Brain microvascular endothelial cell (primary cell): ENCODE measurements around the gene MAGI1.

Experiments
- DNase-seq: peaks from one replicate; pipeline ENCODE4 v3.0.0-alpha.2; 2020
- H3K27ac ChIP-seq: fragments of 250-450 bp; sonication (Bioruptor Pico); 2 replicates; pipeline ENCODE4 v1.5.1; 2020; ENCODE audit warnings: mild to moderate bottlenecking, moderate library complexity
- H3K27me3 ChIP-seq: fragments of 250-450 bp; sonication (Bioruptor Pico); replicated peaks from 2 replicates; pipeline ENCODE4 v1.5.1; 2020; ENCODE audit warnings: mild to moderate bottlenecking
- H3K36me3 ChIP-seq: fragments of 250-450 bp; sonication (Bioruptor Pico); replicated peaks from 2 replicates; pipeline ENCODE4 v1.5.1; 2020; ENCODE audit warnings: mild to moderate bottlenecking
- H3K4me3 ChIP-seq: 2 replicates; pipeline ENCODE4 v1.5.1; 2011; ENCODE audit warnings: low read depth, mild to moderate bottlenecking, control low read depth, low read length, moderate library complexity
- CTCF ChIP-seq: IDR thresholded peaks from 2 replicates; pipeline ENCODE4 v1.5.1; 2011; ENCODE audit warnings: low read depth, mild to moderate bottlenecking, moderate library complexity, low read length, control low read depth, inconsistent platforms; ENCODE audit errors: missing control alignments
- in situ Hi-C: cut with HindIII; loops from 2 replicates; pipeline ENCODE4 v1.10.0; 2017; ENCODE audit warnings: low sequenced_read_pairs, low pct_ligation_motif_present

The MAGI1 gene

GRCh38 chr3:65671004-65671403 lies 367.7 kb downstream of the MAGI1 start:
- in situ Hi-C loops, result no loop called here
- TF ChIP-seq CTCF, result no peak

GRCh38 chr3:65669163-65669875 lies 369.4 kb downstream of the MAGI1 start:
- in situ Hi-C loops, result no loop called here
- no peak for TF ChIP-seq CTCF
- DNase-seq, result peak; percentile 40
- Histone ChIP-seq H3K4me3 (no peak overlapping the region), H3K27me3 (no peaks in the 10 kb centered on the region), H3K36me3 (no peaks in the 10 kb centered on the region), H3K27ac (no peak overlapping the region)

More at GRCh38 chr3:65671004-65671403, 367.7 kb downstream of the MAGI1 start:
- H3K27ac ChIP-seq, result no peak overlapping the region
- DNase-seq, result no peak
- no peaks in the 10 kb centered on the region for H3K36me3 ChIP-seq
- no peaks in the 10 kb centered on the region for H3K27me3 ChIP-seq
- no peak overlapping the region for H3K4me3 ChIP-seq

GRCh38 chr3:65667963-65668362 lies 370.8 kb downstream of the MAGI1 start:
- Histone ChIP-seq H3K4me3 (no peak overlapping the region), H3K36me3 (no peaks in the 10 kb centered on the region), H3K27me3 (no peaks in the 10 kb centered on the region), H3K27ac (no peak overlapping the region)
- no peak for TF ChIP-seq CTCF
- DNase-seq, result no peak
- in situ Hi-C loops, result no loop called here

GRCh38 chr3:65666448-65667091 lies 372.1 kb downstream of the MAGI1 start:
- DNase-seq, result no peak
- no peaks in the 10 kb centered on the region for H3K27me3 ChIP-seq

GRCh38 chr3:65665915-65666314 lies 372.8 kb downstream of the MAGI1 start:
- Histone ChIP-seq H3K27me3 (no peaks in the 10 kb centered on the region), H3K4me3 (no peak overlapping the region), H3K36me3 (no peaks in the 10 kb centered on the region), H3K27ac (no peak overlapping the region)
- in situ Hi-C loops, result no loop called here
- no peak for DNase-seq
- TF ChIP-seq CTCF, result no peak

More at GRCh38 chr3:65666448-65667091, 372.1 kb downstream of the MAGI1 start:
- in situ Hi-C loops, result no loop called here
- peak; percentile 47 for TF ChIP-seq CTCF
- Histone ChIP-seq H3K27ac (no peak overlapping the region), H3K4me3 (no peak overlapping the region), H3K36me3 (no peaks in the 10 kb centered on the region)

- no peak for DNase-seq
- Histone ChIP-seq H3K27ac (no peak overlapping the region), H3K4me3 (no peak overlapping the region), H3K36me3 (no peaks in the 10 kb centered on the region), H3K27me3 (no peaks in the 10 kb centered on the region)
- TF ChIP-seq CTCF, result no peak
- in situ Hi-C loops, result no loop called here
Observed at GRCh38 chr3:65664931-65665330, 373.8 kb downstream of the MAGI1 start.
